AG09319 (cell line): ENCODE data around the gene DUS1L.

ENCODE experiments used
- DNase-seq: peaks from one replicate; pipeline ENCODE4 v3.0.0-alpha.2; 2010; ENCODE audit warnings: low read depth; ENCODE audit errors: extremely low read depth
- CTCF ChIP-seq: IDR thresholded peaks from 2 replicates; pipeline ENCODE4 v1.5.1; 2011; ENCODE audit warnings: low read depth, mild to moderate bottlenecking, inconsistent platforms, low read length, moderate library complexity

DUS1L gene

GRCh38 chr17:82021107-82021899, 44.3 kb downstream of the DUS1L start:
- peak; percentile 49 for DNase-seq
- TF ChIP-seq CTCF, result peak; percentile 82

- no peak for DNase-seq
- no peak for TF ChIP-seq CTCF
These were observed 45.0 kb downstream of the DUS1L start for GRCh38 chr17:82020572-82021106.

GRCh38 chr17:82019690-82020571, 45.7 kb downstream of the DUS1L start:
- DNase-seq, result no peak
- peak; percentile 73 for TF ChIP-seq CTCF

- no peak for TF ChIP-seq CTCF
- no peak for DNase-seq
These were observed 46.5 kb downstream of the DUS1L start for GRCh38 chr17:82018989-82019689.

- no peak for TF ChIP-seq CTCF
- no peak for DNase-seq
These were observed 47.2 kb downstream of the DUS1L start for GRCh38 chr17:82018152-82018988.

GRCh38 chr17:82017612-82018151, 47.9 kb downstream of the DUS1L start:
- no peak for DNase-seq
- TF ChIP-seq CTCF, result no peak
